Stimulated activated naive CD8-positive, alpha-beta T cell treated with anti-CD3 and anti-CD28 coated beads, Interleukin-15, Interleukin-2, amounts not matched to agents 100 ng/mL and 50 ng/mL, for 24 hours (primary cell): ENCODE measurements around the gene SMCP.

Experiments used
- H3K27ac Mint-ChIP-seq: one replicate; pipeline ENCODE4 v1.8.0; 2021; ENCODE audit warnings: mild to moderate bottlenecking, mixed read lengths
- H3K27me3 Mint-ChIP-seq: one replicate; pipeline ENCODE4 v1.8.0; 2021; ENCODE audit warnings: mixed read lengths
- H3K36me3 Mint-ChIP-seq: one replicate; pipeline ENCODE4 v1.8.0; 2021; ENCODE audit warnings: low read depth, mixed read lengths
- H3K4me1 Mint-ChIP-seq: one replicate; pipeline ENCODE4 v1.8.0; 2021; ENCODE audit warnings: low read depth, mixed read lengths
- H3K4me3 Mint-ChIP-seq: one replicate; pipeline ENCODE4 v1.8.0; 2021; ENCODE audit warnings: mild to moderate bottlenecking, mixed read lengths
- H3K9me3 Mint-ChIP-seq: one replicate; pipeline ENCODE4 v1.8.0; 2021; ENCODE audit warnings: mixed read lengths

The SMCP gene

GRCh38 chr1:152878042-152878441 is at the start of gene SMCP:
Gene SMCP (plus strand): TSS chr1:152878322. CDS start chr1:152884423, 6,101 bp downstream.
- Mint-ChIP-seq H3K27ac (no peak within 1 kb of the TSS), H3K36me3 (no peaks in the 10 kb centered on the region), H3K4me1 (no peaks in the 10 kb centered on the region), H3K27me3 (peaks cover 5% of the 10 kb centered on the region), H3K9me3 (no peaks in the 10 kb centered on the region), H3K4me3 (no peak within 1 kb of the TSS)

- no peaks in the 10 kb centered on the region for H3K4me1 Mint-ChIP-seq
- no peak overlapping the region for H3K27ac Mint-ChIP-seq
- H3K4me3 Mint-ChIP-seq = no peak overlapping the region
- peaks cover 5% of the 10 kb centered on the region for H3K27me3 Mint-ChIP-seq
- H3K36me3 Mint-ChIP-seq = no peaks in the 10 kb centered on the region
- no peaks in the 10 kb centered on the region for H3K9me3 Mint-ChIP-seq
Measured at GRCh38 chr1:152836870-152837269, 41.3 kb upstream of the SMCP start.

- H3K36me3 Mint-ChIP-seq = no peaks in the 10 kb centered on the region
- H3K4me3 Mint-ChIP-seq = no peak within 1 kb of the TSS
- peaks cover 11% of the 10 kb centered on the region for H3K27me3 Mint-ChIP-seq
- no peaks in the 10 kb centered on the region for H3K4me1 Mint-ChIP-seq
- H3K9me3 Mint-ChIP-seq = no peaks in the 10 kb centered on the region
- H3K27ac Mint-ChIP-seq = no peak within 1 kb of the TSS
Measured at GRCh38 chr1:152842556-152842955, 35.6 kb upstream of the SMCP start, which contains the start of gene LCE6A. Gene LCE6A (plus strand): TSS chr1:152842856. CDS start chr1:152843521, 665 bp downstream.

GRCh38 chr1:152855661-152856060 is 22.5 kb upstream of the SMCP start:
- no peak overlapping the region for H3K27ac Mint-ChIP-seq
- no peaks in the 10 kb centered on the region for H3K9me3 Mint-ChIP-seq
- peaks cover 10% of the 10 kb centered on the region for H3K27me3 Mint-ChIP-seq
- no peaks in the 10 kb centered on the region for H3K4me1 Mint-ChIP-seq
- no peaks in the 10 kb centered on the region for H3K36me3 Mint-ChIP-seq
- H3K4me3 Mint-ChIP-seq = no peak overlapping the region

GRCh38 chr1:152858062-152858461 is 20.1 kb upstream of the SMCP start:
- Mint-ChIP-seq H3K27me3 (peaks cover 16% of the 10 kb centered on the region), H3K27ac (no peak overlapping the region), H3K9me3 (no peaks in the 10 kb centered on the region), H3K36me3 (no peaks in the 10 kb centered on the region), H3K4me3 (no peak overlapping the region), H3K4me1 (no peaks in the 10 kb centered on the region)

GRCh38 chr1:152859696-152860095 is 18.4 kb upstream of the SMCP start, which contains the start of gene LCE7A:
Gene LCE7A (plus strand): TSS chr1:152859996. CDS start chr1:152860698, 702 bp downstream.
- Mint-ChIP-seq H3K9me3 (no peaks in the 10 kb centered on the region), H3K4me1 (no peaks in the 10 kb centered on the region), H3K27ac (no peak within 1 kb of the TSS)

GRCh38 chr1:152860129-152860528 is 18.0 kb upstream of the SMCP start:
- no peak overlapping the region for H3K4me3 Mint-ChIP-seq
- no peak overlapping the region for H3K27ac Mint-ChIP-seq
- no peaks in the 10 kb centered on the region for H3K9me3 Mint-ChIP-seq
- H3K27me3 Mint-ChIP-seq = peaks cover 16% of the 10 kb centered on the region
- no peaks in the 10 kb centered on the region for H3K4me1 Mint-ChIP-seq
- no peaks in the 10 kb centered on the region for H3K36me3 Mint-ChIP-seq

More at GRCh38 chr1:152859696-152860095, 18.4 kb upstream of the SMCP start, which contains the start of gene LCE7A:
- peaks cover 16% of the 10 kb centered on the region for H3K27me3 Mint-ChIP-seq
- H3K36me3 Mint-ChIP-seq = no peaks in the 10 kb centered on the region
- H3K4me3 Mint-ChIP-seq = no peak within 1 kb of the TSS

GRCh38 chr1:152861374-152861773 is 16.7 kb upstream of the SMCP start:
- H3K36me3 Mint-ChIP-seq = no peaks in the 10 kb centered on the region

GRCh38 chr1:152864443-152864842 is 13.7 kb upstream of the SMCP start:
- Mint-ChIP-seq H3K27ac (no peak overlapping the region), H3K9me3 (no peaks in the 10 kb centered on the region), H3K4me3 (no peak overlapping the region), H3K27me3 (peaks cover 5% of the 10 kb centered on the region), H3K4me1 (no peaks in the 10 kb centered on the region), H3K36me3 (no peaks in the 10 kb centered on the region)

More at GRCh38 chr1:152861374-152861773, 16.7 kb upstream of the SMCP start:
- H3K9me3 Mint-ChIP-seq = no peaks in the 10 kb centered on the region
- peaks cover 16% of the 10 kb centered on the region for H3K27me3 Mint-ChIP-seq
- H3K27ac Mint-ChIP-seq = no peak overlapping the region
- H3K4me1 Mint-ChIP-seq = no peaks in the 10 kb centered on the region
- no peak overlapping the region for H3K4me3 Mint-ChIP-seq

GRCh38 chr1:152866321-152866720 is 11.8 kb upstream of the SMCP start:
- H3K27ac Mint-ChIP-seq = no peak overlapping the region
- H3K9me3 Mint-ChIP-seq = no peaks in the 10 kb centered on the region
- H3K4me3 Mint-ChIP-seq = no peak overlapping the region
- H3K36me3 Mint-ChIP-seq = no peaks in the 10 kb centered on the region
- H3K27me3 Mint-ChIP-seq = peaks cover 5% of the 10 kb centered on the region
- no peaks in the 10 kb centered on the region for H3K4me1 Mint-ChIP-seq

GRCh38 chr1:152869808-152870419 is 8.2 kb upstream of the SMCP start:
- Mint-ChIP-seq H3K36me3 (no peaks in the 10 kb centered on the region), H3K27ac (no peak overlapping the region), H3K4me3 (no peak overlapping the region), H3K9me3 (no peaks in the 10 kb centered on the region), H3K4me1 (no peaks in the 10 kb centered on the region), H3K27me3 (no peaks in the 10 kb centered on the region)

GRCh38 chr1:152870831-152871730 is 7.0 kb upstream of the SMCP start:
- Mint-ChIP-seq H3K4me1 (no peaks in the 10 kb centered on the region), H3K27me3 (peaks cover 5% of the 10 kb centered on the region), H3K36me3 (no peaks in the 10 kb centered on the region), H3K9me3 (no peaks in the 10 kb centered on the region), H3K27ac (no peak overlapping the region), H3K4me3 (no peak overlapping the region)

GRCh38 chr1:152871731-152872126 is 6.4 kb upstream of the SMCP start:
- no peaks in the 10 kb centered on the region for H3K4me1 Mint-ChIP-seq
- no peaks in the 10 kb centered on the region for H3K9me3 Mint-ChIP-seq
- H3K27me3 Mint-ChIP-seq = peaks cover 5% of the 10 kb centered on the region
- no peak overlapping the region for H3K27ac Mint-ChIP-seq
- H3K36me3 Mint-ChIP-seq = no peaks in the 10 kb centered on the region
- no peak overlapping the region for H3K4me3 Mint-ChIP-seq

GRCh38 chr1:152873495-152873894 is 4.6 kb upstream of the SMCP start:
- no peaks in the 10 kb centered on the region for H3K9me3 Mint-ChIP-seq
- H3K27ac Mint-ChIP-seq = no peak overlapping the region
- H3K4me1 Mint-ChIP-seq = no peaks in the 10 kb centered on the region
- H3K4me3 Mint-ChIP-seq = no peak overlapping the region
- H3K36me3 Mint-ChIP-seq = no peaks in the 10 kb centered on the region
- H3K27me3 Mint-ChIP-seq = peaks cover 5% of the 10 kb centered on the region

GRCh38 chr1:152876827-152877226 is 1.3 kb upstream of the SMCP start:
- Mint-ChIP-seq H3K36me3 (no peaks in the 10 kb centered on the region), H3K27ac (no peak overlapping the region), H3K27me3 (peaks cover 5% of the 10 kb centered on the region)

More at GRCh38 chr1:152876827-152877226, 1.3 kb upstream of the SMCP start:
- H3K4me1 Mint-ChIP-seq = no peaks in the 10 kb centered on the region
- H3K4me3 Mint-ChIP-seq = no peak overlapping the region
- no peaks in the 10 kb centered on the region for H3K9me3 Mint-ChIP-seq
